Activated CD4-positive, alpha-beta memory T cell treated with anti-CD3 and anti-CD28 coated beads, Interleukin-2, amount 10 ng/mL, durations not matched to agents 7 days and 5 days (primary cell): ENCODE measurements around the gene LRBA. TPM values are rescaled to one million over a fixed set of nuclear protein-coding genes. Genes with fewer than 3 reads are reported as not detected.

Experiments used
- CTCF ChIA-PET: fragments of 350-600 bp; sonication (Branson Sonifier 250); formaldehyde crosslinking; loops from one replicate; lab custom pipeline; 2021; ENCODE audit warnings: antibody characterized with exemption, inconsistent platforms; lab: Charles Lee
- POLR2A ChIA-PET: fragments of 350-600 bp; sonication (Branson Sonifier 250); formaldehyde crosslinking; loops from one replicate; lab custom pipeline; 2021; ENCODE audit warnings: antibody characterized with exemption; lab: Charles Lee
- DNase-seq: peaks from one replicate; pipeline ENCODE4 v3.0.0-alpha.2; 2020
- H3K27ac Mint-ChIP-seq: one replicate; pipeline ENCODE4 v1.8.0; 2021; ENCODE audit warnings: mild to moderate bottlenecking, mixed read lengths
- H3K27me3 Mint-ChIP-seq: one replicate; pipeline ENCODE4 v1.8.0; 2021; ENCODE audit warnings: mixed read lengths
- H3K36me3 Mint-ChIP-seq: one replicate; pipeline ENCODE4 v1.8.0; 2021; ENCODE audit warnings: low read depth, mixed read lengths
- H3K4me1 Mint-ChIP-seq: one replicate; pipeline ENCODE4 v1.8.0; 2021; ENCODE audit warnings: mixed read lengths
- H3K4me3 Mint-ChIP-seq: one replicate; pipeline ENCODE4 v1.8.0; 2021; ENCODE audit warnings: mild to moderate bottlenecking, mixed read lengths
- H3K9me3 Mint-ChIP-seq: one replicate; pipeline ENCODE4 v1.8.0; 2021; ENCODE audit warnings: mixed read lengths
- total RNA-seq, 2 experiments: library from RNA; stranded (reverse); gene quantifications; one replicate each; pipeline ENCODE4 v1.2.3, GENCODE V29; 2021

The LRBA gene
- total RNA-seq, 2 experiments from 2014 or later, result 42.4 to 45.2 TPM

DNA sequence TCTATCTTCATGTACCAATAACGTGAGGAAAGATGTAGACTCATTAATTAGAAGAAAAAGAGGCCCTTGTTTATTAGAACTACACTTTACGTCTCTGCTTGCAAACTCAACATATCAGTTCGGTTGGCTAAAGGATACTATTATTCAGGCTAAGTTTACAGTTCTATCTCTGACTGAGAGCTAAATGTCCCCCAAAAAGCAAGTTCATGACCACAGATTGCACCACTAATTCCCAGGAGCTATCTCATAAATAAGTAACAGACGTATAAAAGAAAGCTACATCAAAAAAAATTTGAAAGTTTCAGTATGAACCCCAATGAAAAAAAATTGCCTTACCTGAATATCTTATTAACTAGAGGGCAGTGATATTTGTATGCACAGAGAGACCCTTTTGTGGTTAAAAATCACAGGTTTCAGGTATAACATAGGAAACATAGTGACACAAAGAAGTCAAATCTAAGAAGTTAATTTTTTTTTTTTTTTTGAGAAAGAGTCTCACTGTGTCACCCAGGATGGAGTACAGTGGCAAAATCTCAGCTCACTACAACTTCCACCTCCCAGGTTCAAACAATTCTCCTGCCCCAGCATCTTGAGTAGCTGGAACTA lies 304.2 kb downstream of the LRBA start:
- CTCF ChIA-PET, result no interaction called here
- Mint-ChIP-seq H3K27ac (no peak overlapping the region), H3K27me3 (no peaks in the 10 kb centered on the region), H3K36me3 (peaks cover 1% of the 10 kb centered on the region), H3K4me3 (no peak overlapping the region), H3K4me1 (no peaks in the 10 kb centered on the region), H3K9me3 (no peaks in the 10 kb centered on the region)
- POLR2A ChIA-PET, result no interaction called here
- DNase-seq, result no peak

DNA sequence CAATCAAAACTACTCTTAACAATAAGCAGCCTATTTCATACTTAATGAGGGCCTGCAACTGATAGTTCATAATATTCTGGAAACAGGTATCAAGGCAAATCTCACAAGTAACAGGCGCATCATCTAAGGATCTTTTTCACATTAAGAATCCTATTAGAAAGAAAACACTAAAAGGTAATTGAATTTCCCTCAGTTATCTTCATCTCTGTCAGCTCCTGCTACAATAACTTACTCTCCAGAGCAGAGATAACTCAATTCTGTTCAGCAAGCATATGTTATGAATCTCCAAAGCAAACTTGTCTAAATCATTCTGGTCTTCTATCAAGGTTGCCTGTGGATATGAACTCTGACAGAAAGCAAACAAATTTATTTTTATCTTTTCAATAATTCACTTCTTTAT lies 307.1 kb downstream of the LRBA start:
- no peak overlapping the region for H3K27ac Mint-ChIP-seq
- ChIA-PET CTCF (no interaction called here), POLR2A (no interaction called here)
- DNase-seq, result no peak
- no peak overlapping the region for H3K4me3 Mint-ChIP-seq
- H3K9me3 Mint-ChIP-seq, result no peaks in the 10 kb centered on the region
- no peaks in the 10 kb centered on the region for H3K4me1 Mint-ChIP-seq
- no peaks in the 10 kb centered on the region for H3K36me3 Mint-ChIP-seq
- no peaks in the 10 kb centered on the region for H3K27me3 Mint-ChIP-seq

DNA sequence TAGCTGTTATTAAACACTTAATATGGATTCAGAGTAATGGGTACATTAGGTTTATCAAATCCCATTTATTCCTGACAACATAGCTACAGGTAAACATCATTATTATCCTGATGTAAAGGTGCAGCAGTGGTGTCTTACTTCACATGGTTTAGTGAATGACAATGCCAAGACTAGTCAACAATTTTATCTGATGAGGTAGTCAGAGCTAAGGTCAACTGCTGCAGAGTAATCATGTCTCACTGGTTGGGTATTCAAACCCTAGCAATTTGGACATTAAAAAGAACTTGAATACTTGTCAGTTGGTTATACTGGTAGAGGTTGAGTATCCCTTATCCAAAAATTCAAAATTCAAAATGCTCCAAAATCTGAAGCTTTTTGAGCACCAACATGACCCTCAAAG lies 315.5 kb downstream of the LRBA start:
- no peak overlapping the region for H3K4me3 Mint-ChIP-seq
- DNase-seq, result no peak
- H3K4me1 Mint-ChIP-seq, result no peaks in the 10 kb centered on the region
- POLR2A ChIA-PET, result no interaction called here
- peaks cover 5% of the 10 kb centered on the region for H3K36me3 Mint-ChIP-seq
- no peak overlapping the region for H3K27ac Mint-ChIP-seq
- H3K27me3 Mint-ChIP-seq, result no peaks in the 10 kb centered on the region
- CTCF ChIA-PET, result no interaction called here
- H3K9me3 Mint-ChIP-seq, result no peaks in the 10 kb centered on the region

DNA sequence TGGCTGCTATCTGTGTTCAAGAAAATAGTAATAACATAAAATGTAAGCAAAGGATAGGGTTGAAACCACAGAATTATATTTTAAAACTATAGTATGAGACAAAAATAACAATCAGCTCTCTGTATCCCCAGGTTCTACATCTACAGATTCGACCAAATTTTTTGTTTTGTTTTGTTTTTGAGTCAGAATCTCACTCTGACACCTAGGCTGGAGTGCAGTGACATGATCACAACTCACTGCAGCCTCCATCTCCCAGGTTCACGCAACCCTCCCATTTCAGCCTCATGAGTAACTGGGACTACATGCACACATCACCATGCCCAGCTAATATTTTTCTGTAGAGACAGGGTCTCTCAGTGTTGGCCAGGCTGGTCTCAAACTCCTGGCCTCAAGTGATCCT lies 319.9 kb downstream of the LRBA start:
- Mint-ChIP-seq H3K4me3 (no peak overlapping the region), H3K4me1 (no peaks in the 10 kb centered on the region), H3K9me3 (no peaks in the 10 kb centered on the region), H3K36me3 (peaks cover 12% of the 10 kb centered on the region), H3K27ac (no peak overlapping the region), H3K27me3 (no peaks in the 10 kb centered on the region)
- ChIA-PET POLR2A (no interaction called here), CTCF (no interaction called here)
- no peak for DNase-seq

DNA sequence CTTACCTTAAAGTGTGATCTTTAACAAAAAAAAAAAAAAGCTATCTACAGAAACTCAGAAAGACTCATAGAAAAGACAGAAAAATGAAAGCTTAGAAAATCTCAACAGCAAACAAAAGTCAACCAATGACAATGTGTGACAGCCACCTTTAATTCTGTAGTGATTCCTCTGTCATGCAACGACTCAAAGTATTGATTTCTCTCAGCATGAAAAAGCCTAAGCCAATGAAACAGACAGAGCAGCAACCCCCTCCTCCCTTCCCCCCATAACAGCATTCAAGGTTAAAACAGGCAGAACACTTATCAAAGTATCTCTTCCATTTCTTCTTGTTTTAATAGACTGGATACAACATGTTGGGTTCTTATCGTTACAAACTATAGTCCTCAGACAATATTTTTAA lies 320.6 kb downstream of the LRBA start:
- no peak for DNase-seq
- Mint-ChIP-seq H3K27ac (no peak overlapping the region), H3K36me3 (peaks cover 14% of the 10 kb centered on the region), H3K27me3 (no peaks in the 10 kb centered on the region), H3K9me3 (no peaks in the 10 kb centered on the region), H3K4me1 (no peaks in the 10 kb centered on the region), H3K4me3 (no peak overlapping the region)
- POLR2A ChIA-PET, result no interaction called here
- CTCF ChIA-PET, result no interaction called here

DNA sequence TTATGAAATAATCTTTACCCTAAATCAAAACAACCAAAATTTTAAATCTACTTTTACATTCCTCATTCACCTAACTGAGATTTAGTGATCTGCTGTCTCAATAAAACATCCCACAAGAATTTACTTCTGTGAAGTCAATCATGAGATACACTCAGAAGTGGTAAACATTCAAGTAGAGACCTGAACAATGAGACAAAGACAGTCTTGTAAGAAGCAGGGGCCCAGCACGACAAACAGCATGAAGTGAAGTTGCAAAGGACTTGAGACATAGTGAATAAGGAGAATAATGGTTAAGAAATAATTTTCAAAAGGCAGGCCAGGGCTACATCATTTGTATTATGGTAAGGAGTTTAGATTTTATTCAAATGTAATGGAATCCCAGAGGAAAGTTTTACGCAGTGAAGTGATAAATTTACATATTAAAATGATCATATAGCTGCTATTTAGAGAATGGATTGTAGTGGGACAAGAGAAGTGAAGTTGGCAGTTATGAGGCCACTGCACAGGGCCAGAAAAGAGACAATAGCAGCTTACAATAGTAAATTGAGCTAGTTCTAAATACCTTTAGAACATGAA lies 331.2 kb downstream of the LRBA start:
- no peak overlapping the region for H3K4me3 Mint-ChIP-seq
- no peaks in the 10 kb centered on the region for H3K36me3 Mint-ChIP-seq
- CTCF ChIA-PET, result no interaction called here
- POLR2A ChIA-PET, result no interaction called here
- DNase-seq, result no peak
- H3K27me3 Mint-ChIP-seq, result no peaks in the 10 kb centered on the region
- H3K27ac Mint-ChIP-seq, result no peak overlapping the region
- H3K9me3 Mint-ChIP-seq, result peaks cover 5% of the 10 kb centered on the region
- H3K4me1 Mint-ChIP-seq, result no peaks in the 10 kb centered on the region

DNA sequence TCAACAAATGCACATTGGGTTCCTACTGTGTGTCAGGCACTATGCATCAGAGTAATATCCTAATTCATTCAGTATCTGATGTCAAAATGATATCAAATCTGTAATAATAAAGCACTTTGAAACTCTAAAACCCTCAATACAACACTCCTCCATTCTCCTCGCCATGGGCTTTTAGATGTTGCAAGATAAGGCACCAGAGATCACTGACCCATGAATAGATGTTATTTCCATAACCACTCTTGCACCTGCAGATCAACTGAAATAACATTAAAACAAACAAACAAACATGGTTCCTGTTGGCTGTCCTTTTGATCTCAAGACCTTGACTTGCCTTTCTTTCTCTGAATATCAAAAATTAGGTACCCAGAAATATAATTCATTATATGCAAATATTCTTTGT lies 333.0 kb downstream of the LRBA start:
- ChIA-PET POLR2A (no interaction called here), CTCF (interaction anchor here (0.6 kb wide), 1 partner anchor 15 kb away, joined by 3 read pairs; no protein-coding TSS in a partner anchor)
- no peaks in the 10 kb centered on the region for H3K9me3 Mint-ChIP-seq
- no peak overlapping the region for H3K27ac Mint-ChIP-seq
- no peak for DNase-seq
- no peaks in the 10 kb centered on the region for H3K36me3 Mint-ChIP-seq
- no peaks in the 10 kb centered on the region for H3K27me3 Mint-ChIP-seq
- H3K4me3 Mint-ChIP-seq, result no peak overlapping the region
- no peaks in the 10 kb centered on the region for H3K4me1 Mint-ChIP-seq

DNA sequence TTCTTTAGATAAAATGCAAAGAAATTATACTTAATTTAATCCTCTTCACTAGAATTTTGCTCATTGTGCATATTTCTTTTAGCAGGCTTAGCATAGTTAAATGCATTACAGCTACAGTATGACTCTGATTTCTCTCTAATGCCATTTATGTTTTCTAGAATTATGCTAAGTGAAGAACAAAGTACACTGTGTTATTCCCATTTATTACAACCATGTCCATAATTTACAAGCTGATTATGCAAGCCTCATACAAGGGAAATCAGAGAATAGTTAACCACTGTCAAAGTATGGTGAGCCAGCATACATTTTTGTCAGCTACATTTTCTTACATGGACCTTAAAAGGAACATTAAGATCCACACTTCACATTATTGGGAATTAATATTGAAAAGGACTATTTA lies 334.0 kb downstream of the LRBA start:
- Mint-ChIP-seq H3K4me3 (no peak overlapping the region), H3K36me3 (no peaks in the 10 kb centered on the region), H3K27ac (no peak overlapping the region), H3K4me1 (no peaks in the 10 kb centered on the region), H3K27me3 (no peaks in the 10 kb centered on the region), H3K9me3 (no peaks in the 10 kb centered on the region)
- ChIA-PET CTCF (no interaction called here), POLR2A (no interaction called here)
- no peak for DNase-seq

DNA sequence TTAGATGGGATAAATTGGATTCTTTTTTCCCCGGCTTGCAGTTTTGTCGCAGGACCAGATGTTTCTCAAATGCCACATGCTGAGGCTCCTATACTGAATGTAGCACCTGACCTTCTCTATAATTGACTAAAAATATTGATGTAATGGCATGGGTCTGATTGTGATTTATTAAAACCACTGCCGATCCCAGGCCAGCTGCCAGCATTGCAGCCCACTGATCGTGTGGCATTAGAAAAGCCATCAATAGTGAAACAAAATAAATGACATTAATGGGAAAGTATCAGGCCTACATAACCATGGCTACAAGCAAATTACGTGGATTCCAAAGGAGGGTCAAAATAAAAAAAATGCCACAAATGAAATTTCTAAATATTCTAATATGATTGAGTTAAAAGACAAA lies 334.4 kb downstream of the LRBA start:
- Mint-ChIP-seq H3K27me3 (no peaks in the 10 kb centered on the region), H3K36me3 (no peaks in the 10 kb centered on the region), H3K4me3 (no peak overlapping the region), H3K4me1 (no peaks in the 10 kb centered on the region), H3K9me3 (no peaks in the 10 kb centered on the region), H3K27ac (no peak overlapping the region)
- POLR2A ChIA-PET, result no interaction called here
- CTCF ChIA-PET, result no interaction called here
- DNase-seq, result no peak

DNA sequence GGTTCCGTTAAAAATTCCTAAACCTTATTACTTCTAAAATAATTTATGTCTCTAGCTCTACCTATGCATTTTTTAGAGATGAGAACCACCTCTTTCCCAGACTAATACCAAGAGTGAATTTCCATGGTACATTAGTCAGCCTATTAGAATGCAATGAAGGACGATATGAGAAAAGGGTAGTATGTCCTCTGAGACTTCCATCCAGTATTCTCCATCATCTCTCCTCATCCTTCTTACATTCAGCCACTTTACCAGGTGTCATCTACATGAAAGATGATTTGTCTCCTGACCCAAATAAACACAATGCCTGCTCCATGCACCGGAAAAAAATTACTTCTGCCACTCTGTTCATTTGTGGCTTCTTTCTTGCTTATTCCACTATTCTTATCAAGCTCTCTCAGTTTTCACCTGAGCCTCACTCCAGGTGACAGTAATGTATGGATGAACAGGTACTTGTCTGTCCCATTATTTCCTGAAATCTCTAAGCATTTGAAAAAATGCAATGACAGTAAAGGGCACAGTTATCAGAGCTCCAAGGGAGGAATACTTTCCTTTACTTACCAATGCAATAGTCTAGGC lies 335.2 kb downstream of the LRBA start:
- no peaks in the 10 kb centered on the region for H3K4me1 Mint-ChIP-seq
- DNase-seq, result no peak
- no peak overlapping the region for H3K27ac Mint-ChIP-seq
- H3K27me3 Mint-ChIP-seq, result no peaks in the 10 kb centered on the region
- H3K9me3 Mint-ChIP-seq, result no peaks in the 10 kb centered on the region
- POLR2A ChIA-PET, result no interaction called here
- no peak overlapping the region for H3K4me3 Mint-ChIP-seq
- no peaks in the 10 kb centered on the region for H3K36me3 Mint-ChIP-seq
- CTCF ChIA-PET, result no interaction called here

DNA sequence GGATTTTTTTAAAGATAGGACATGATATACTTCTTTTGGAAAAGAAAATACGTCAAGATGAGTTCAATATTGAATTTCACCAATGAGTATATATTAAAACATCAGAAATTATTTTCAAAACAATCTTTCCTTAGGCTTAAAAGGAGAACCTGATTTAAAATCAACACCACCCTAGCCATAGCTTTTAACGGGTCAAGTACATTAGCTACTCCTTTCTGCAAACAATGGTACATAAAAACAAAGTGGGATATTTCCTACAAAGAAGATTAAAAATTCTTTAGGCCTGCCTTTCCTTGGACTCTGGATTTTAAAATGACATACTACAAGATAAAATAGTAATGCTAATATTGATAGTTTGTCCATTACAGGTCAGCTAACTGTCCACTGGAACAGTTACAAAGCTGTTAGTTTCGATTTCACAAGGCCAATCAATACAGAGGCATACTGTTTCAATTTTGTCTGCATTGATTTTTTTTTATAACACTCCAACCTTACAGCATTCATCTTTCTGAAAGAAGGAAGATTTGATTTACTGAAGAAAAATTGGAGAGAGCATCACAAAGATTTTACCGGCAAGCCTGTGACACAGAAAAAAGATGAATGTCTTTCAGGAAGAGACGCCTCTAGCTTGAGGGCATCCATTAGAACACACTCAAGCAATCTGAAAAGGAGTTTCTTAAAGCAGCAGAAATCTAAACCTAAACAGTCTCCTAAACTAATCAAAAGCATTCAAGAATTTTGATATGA lies 335.9 kb downstream of the LRBA start:
- no peaks in the 10 kb centered on the region for H3K9me3 Mint-ChIP-seq
- DNase-seq, result no peak
- no peak overlapping the region for H3K27ac Mint-ChIP-seq
- H3K4me1 Mint-ChIP-seq, result no peaks in the 10 kb centered on the region
- H3K27me3 Mint-ChIP-seq, result no peaks in the 10 kb centered on the region
- H3K4me3 Mint-ChIP-seq, result no peak overlapping the region
- CTCF ChIA-PET, result no interaction called here
- POLR2A ChIA-PET, result interaction anchor here (0.6 to 0.8 kb wide), 2 partner anchors 44 to 232 kb away, joined by 3 read pairs; no protein-coding TSS in a partner anchor
- H3K36me3 Mint-ChIP-seq, result no peaks in the 10 kb centered on the region

DNA sequence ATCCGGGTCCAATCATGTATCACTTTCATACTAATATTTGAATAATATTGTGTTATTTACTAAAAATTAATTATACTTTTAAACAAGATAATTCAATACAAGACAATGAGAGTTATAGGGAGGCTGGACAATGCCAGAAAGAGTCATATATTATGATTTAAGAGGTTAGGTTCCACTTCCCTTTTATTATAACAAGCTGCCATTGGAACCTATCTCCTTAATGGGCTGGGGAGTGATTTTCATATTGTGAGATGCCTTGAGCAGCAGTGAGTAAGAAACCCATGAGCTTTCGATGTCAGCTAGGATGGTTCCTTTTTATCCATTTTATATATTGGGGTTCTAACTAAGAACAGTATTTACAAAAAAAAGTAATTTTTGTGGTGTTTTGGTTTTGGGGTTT lies 341.3 kb downstream of the LRBA start:
- H3K4me1 Mint-ChIP-seq, result no peaks in the 10 kb centered on the region
- H3K27ac Mint-ChIP-seq, result no peak overlapping the region
- H3K36me3 Mint-ChIP-seq, result peaks cover 4% of the 10 kb centered on the region
- H3K27me3 Mint-ChIP-seq, result no peaks in the 10 kb centered on the region
- no peak for DNase-seq
- H3K4me3 Mint-ChIP-seq, result no peak overlapping the region
- H3K9me3 Mint-ChIP-seq, result no peaks in the 10 kb centered on the region
- POLR2A ChIA-PET, result no interaction called here
- CTCF ChIA-PET, result no interaction called here

DNA sequence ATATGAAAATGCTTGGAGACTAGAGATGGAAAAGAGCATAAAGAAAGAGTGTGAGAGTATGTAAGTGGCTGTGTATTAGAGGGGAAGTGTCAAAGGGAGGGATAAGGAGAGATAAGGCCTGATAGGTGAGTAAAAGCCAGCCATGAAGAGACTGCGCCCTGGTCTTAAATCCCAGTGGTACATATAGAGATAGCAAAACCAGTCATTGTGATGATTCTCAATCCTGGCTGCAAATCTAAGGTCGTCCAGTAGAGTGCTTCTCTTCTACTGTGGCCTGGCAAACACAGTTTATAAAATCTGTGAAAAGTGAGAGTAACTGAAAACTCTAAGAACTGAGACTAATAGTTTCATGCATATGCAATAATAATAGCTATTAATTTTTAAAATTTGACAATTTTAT lies 346.3 kb downstream of the LRBA start:
- no peaks in the 10 kb centered on the region for H3K9me3 Mint-ChIP-seq
- no peak for DNase-seq
- H3K27me3 Mint-ChIP-seq, result no peaks in the 10 kb centered on the region
- H3K27ac Mint-ChIP-seq, result no peak overlapping the region
- POLR2A ChIA-PET, result no interaction called here
- H3K36me3 Mint-ChIP-seq, result peaks cover 4% of the 10 kb centered on the region
- CTCF ChIA-PET, result no interaction called here
- no peak overlapping the region for H3K4me3 Mint-ChIP-seq
- no peaks in the 10 kb centered on the region for H3K4me1 Mint-ChIP-seq
